NCI-H2196 (cell line): ENCODE results near the gene STRIT1.
"Not testable (repeated sequence)": the region's sequence is repeated elsewhere in the genome, so short reads cannot be mapped to it uniquely, and the experiment has no call there.

Source experiments
- DNase-seq: peaks from one replicate; lab custom pipeline; 2025; ENCODE audit not compliant: unreplicated experiment; lab: John Stamatoyannopoulos, UW

Gene STRIT1

DNA sequence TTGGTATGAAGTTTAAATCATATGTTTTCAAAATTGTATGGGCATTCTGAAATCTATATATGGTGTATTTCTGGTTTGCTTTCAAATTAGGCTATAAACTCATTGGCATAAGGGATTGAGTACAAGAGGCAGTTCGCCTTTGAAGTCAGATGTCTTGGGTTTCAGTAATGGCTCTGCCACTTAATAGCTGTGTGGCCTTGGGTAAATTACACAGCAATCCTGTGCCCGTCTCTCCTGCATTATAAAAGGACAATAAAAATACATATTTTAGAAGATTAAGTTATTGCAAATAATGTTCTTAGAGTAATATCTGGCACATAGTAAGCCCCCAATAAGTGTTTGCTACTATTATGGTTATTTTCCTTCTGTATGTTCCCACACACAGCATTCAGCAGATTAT is 20.4 kb upstream of the STRIT1 start:
- no peak for DNase-seq

DNA sequence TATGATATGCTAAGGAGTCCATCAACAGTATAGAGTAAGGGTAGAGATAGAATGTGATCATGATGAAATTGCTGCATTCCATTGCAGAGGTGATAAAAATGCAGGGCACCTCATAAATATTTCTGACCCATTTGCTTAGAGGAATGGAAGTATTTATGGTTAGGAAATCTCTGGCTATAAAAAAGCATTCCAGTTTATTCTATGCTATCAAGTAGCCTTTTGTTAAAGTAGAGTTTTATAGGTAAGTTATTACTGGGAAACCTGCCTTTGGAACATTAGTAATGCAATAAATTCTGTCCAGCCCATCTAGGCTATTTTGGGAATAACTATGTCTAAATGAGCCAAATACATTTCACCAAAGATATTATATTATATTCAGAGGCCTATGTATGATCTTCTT is 19.8 kb upstream of the STRIT1 start:
- no peak for DNase-seq

DNA sequence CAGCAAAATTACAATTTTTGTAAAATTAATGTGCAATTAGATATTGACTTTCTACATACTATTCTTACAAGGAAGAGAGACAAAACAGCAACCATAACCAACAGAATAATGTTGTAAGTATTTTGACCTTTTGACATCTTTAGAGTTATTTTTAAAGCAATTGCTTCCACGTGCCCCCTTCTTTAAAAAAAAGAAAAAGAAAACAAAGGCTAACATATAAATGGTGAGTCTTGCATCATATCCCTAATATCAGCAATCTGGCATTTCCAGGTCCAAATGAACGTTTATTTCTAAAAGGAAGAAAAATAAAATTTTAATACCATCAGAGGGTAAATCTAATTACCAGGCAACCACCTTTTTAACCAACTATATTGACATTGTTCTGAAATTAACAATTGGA is 19.3 kb upstream of the STRIT1 start:
- DNase-seq, result no peak

DNA sequence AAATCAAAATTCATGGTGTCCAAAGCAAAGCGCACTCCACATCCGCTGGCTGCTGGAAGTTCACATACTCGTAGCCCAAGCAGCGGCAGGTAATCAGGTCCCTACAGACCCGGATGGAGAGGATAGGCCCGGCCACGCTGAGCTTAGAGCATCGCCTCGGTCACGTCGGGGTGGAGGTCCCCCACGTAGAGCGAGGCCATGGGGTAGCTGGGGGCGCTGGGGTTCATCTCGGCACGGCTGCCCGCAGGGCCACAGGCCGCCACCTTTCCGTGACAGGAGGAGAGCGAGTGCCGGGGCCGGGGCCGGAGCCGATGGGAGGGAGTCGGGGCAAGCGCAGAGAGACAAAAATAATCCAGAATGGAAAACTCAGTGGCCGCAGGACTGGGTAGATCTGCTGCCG is 16.1 kb upstream of the STRIT1 start:
- DNase-seq, result no peak

DNA sequence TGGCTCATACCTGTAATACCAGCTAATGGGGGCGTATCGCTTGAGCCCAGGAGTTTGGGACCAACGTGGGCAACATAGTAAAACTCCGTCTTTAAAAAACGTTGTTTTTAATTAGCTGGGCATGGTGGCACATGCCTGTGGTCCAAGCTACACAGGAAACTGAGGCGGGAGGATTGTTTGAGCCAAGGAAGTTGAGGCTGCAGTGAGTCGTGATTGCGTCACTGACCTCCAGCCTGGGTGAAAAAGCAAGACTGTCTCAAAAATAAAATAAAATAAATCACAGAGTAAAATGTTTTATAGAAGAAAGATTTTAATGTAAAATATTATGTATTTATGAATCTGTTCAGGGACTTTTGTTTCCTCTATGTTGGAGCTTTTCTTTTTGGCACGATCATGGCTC is 15.3 kb upstream of the STRIT1 start:
- no peak for DNase-seq

DNA sequence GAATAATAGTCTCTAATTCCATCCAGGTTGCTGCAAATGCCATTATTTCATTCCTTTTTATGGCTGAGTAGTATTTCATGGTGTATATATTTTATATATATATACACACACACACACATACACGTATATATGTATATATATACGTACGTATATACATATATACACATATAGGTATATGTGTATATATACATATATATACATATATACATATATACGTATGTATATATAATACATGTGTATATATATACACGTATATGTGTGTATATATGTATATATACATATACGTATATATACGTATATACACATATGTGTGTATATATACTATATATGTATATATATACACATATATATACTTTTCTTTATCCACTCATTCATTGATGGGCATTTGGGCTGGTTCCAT is 13.7 kb upstream of the STRIT1 start:
- no peak for DNase-seq

DNA sequence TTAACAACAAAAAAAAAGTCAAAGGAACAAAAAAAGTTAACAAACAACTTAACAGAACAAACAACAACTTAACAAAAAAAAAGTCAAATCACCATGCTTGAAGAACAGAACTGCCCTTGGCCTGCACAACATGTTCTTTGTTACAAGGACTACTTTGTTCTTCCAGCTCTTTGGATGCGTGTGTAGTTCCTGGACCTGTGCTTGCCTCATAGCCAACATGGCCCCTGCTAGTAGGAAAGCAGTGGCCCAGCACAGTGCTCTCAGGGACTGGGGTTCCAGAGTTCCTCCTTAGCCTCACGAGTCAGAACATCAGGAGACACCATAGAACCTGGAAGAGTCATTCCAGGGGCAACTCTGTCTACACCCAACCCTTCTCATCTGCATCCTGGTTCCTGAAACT is 10.9 kb upstream of the STRIT1 start:
- no peak for DNase-seq

DNA sequence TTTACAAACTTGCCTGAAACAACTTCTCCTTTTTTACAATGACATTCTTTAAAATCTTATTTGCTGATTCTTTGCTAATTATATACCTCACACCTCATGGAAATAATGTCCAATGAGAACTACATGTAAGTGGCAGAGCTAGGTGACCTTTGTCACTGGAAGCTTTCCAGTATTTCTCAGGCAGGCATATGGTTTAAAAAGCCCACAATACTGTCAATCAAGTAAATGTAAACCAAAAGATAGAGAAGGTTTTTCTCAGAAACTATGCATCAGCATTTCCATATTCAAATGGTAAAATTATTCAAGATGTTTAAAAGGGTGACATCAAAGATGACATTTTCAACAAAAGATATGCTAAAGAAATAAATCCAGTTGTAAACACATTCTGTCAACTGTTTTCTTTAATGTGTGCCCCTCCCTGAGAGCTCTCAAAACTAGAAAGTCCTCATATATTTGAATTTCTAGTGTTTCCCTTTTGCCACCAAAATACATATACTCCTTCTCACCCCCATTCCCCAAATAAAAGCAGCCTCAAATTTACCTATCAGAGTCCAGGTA is 10.1 kb upstream of the STRIT1 start:
- DNase-seq, result no peak

DNA sequence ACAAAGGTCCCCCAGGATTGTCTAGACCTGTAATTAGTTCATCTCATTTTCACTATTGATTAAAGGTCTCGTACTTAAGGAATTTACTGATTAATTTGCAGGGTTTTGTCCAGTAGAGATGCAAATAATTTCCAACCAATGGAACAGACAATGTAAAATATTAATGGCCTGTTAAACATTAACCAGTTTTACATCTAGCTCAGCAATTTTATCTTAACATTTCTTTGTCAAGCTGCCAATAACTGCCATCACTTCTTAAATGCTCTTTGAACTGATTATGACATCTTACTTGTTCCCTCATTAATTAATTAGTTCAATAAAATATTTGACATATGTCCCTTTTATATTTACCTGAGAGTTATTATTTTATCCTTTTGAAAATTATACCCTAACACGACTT is 9.4 kb upstream of the STRIT1 start:
- no peak for DNase-seq

DNA sequence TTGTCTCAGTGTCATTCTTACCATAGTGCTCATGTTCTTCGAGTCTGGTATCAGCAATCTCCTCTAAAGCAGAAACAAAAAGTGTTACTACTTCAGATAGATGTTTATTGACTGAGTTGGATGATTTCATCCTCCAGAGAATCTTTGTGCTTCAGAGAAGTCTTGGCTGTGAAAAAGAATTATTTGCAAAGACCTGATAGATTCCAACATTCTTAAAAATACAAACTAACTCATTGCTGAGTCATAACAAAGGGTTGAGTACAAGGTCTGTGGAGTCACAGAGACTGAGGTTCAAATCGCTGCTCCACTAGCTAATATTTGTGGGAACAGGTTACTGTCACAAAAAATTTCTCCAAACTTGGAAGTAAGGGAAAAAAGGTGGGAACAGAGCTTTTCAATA is 9.0 kb upstream of the STRIT1 start:
- no peak for DNase-seq

DNA sequence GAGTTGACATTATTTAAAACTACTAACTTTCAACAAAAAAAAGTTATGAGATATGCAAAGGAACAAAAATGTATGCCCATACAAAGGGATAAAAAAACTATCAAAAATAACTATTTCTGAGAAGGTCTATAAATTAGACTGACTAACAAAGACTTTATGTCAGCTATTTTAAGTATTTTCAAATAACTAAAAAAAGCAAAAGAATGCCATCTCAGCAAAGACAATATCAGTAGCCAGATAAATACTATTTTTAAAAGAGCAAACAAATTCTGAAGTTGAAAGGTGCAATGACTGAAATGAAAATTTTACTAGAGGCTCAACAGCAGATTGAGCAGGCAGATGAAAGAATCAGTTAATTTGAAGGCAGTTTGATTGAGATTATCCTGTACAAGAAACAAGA is 3.6 kb upstream of the STRIT1 start:
- no peak for DNase-seq

DNA sequence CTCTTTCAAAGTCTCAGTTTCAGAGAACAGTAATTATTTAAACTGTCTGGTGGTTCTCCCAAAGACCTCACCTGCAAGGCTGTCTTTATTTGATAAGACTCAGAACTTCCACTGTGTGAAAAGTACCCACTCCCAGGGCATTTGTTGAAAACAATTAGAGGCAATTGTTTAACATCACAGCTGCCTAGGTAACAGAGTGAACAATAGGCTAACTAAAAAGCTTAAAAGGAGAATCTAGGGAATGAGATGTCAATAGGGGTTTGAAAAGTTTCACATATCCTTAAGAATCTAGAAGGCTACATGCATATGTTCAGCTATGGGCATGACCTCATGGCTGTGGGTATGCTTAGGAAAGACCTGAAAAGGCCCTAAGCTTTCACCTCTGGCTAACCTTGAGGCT is 2.9 kb upstream of the STRIT1 start:
- no peak for DNase-seq

DNA sequence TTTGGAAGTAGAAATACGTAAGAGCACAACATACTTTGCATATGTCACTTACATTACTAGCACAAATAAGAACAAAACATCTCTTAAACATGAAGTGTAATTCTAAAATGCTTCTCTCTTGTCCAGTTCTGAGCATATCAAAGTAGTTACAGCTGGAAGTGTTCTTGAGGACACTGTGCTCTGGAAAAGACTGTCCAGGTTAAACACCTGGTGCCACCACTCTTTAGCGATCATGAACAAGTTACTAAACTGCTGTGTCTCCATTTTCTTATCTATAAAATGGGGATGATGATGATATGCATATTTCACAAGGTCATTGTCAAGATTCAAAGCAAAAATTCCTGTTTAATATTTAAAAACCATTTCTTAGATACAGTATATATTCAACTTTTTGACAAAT is 790 bp downstream of the STRIT1 start:
- DNase-seq, result no peak

DNA sequence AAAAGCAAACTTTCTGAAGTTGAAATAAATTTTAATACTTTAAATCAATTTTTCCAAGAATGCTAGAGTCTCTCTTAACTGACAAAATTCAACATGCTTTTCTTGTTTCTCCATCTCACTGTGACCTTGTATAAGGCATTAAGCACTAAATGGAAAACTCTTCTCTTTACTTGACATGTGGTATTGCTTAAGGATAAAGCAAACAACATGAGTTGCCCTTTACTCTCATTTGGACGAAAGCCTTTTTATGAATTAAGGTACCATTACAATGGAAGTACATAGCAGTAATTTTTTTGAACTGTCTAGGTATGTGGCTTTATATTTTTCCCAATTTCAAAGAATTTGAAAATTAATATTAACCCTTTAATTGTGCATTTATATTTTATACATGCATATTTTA is 1.4 kb downstream of the STRIT1 start:
- no peak for DNase-seq

DNA sequence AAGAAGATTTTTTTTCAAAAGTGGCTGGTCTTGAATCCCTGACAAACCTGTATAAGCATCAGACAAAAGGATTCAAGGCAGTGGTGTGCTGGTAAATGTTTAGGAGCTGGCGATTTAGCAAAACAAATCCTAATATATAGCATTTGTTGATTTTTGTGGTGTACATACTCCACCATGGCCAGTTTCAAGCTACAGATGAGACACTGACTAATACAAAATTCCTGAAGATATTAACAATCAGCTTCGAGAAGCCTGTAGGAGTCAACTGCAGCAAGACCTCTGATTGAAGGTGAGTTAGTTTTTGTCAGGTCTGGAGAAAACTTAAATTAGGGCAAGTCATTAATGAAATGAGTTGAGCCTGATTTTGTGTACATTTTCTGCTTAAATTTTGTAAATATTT is 6.7 kb downstream of the STRIT1 start:
- no peak for DNase-seq

DNA sequence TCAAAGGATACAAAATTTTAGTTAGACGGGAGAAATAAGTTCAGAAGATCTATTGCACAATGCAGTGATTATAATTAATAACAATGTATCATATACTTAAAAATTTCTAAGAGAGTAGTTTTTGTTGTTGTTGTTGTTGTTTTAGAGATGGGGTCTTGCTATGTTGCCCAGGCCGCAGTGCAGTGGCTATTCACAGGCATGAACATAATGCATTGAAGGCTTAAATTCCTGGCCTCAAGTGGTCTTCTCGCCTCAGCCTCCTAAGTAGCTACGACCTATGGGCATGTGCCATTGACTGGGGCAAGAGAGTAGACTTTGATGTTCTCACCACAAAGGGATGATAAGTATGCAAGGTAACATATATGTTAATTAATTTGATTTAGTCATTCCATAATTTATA is 7.5 kb downstream of the STRIT1 start:
- DNase-seq, result no peak

DNA sequence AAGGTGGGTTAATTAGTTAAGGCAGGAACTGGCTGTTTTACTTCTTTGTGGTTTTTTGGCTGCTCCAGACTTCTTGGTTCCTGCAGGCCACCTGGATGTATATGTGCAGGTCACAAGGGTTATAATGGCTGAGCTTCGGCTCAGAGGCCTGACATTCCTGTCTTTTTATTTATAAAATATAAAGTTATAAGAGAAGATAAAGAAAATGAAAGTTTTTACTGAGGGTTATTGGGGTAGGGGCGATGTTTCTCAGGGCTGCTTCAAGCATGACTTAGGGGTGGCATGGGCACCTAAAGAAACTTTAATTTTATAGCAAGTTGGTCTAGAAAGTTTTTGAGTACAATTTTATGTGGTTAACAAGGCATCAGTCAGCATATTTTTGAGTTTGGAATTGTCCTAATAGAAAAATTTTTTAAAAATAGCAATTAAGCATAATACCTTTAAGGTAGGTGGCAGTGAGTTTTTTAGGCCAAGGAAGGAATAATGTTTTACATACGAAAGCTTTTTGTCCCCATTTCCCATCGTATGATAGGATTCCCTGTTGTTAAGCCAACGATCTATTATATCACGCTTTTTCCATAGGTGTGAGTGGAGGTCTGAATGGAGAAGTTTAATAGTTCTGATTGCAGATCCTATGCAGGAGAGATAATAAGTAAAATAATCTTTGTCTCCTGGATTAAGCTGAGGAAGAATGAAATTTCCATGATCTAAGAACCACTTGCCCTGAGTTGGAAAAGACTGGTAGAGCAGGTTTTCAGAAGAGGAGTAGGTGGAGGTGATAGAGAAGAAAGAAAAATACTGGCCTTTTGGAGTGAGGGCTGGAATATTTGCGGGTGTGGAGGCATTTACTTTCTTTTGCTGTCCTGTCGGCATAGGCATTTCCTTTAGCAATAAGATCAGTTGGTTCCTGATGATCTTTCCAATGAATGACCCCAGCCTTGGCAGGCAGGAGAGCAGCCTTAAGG is 10.1 kb downstream of the STRIT1 start:
- DNase-seq, result no peak

DNA sequence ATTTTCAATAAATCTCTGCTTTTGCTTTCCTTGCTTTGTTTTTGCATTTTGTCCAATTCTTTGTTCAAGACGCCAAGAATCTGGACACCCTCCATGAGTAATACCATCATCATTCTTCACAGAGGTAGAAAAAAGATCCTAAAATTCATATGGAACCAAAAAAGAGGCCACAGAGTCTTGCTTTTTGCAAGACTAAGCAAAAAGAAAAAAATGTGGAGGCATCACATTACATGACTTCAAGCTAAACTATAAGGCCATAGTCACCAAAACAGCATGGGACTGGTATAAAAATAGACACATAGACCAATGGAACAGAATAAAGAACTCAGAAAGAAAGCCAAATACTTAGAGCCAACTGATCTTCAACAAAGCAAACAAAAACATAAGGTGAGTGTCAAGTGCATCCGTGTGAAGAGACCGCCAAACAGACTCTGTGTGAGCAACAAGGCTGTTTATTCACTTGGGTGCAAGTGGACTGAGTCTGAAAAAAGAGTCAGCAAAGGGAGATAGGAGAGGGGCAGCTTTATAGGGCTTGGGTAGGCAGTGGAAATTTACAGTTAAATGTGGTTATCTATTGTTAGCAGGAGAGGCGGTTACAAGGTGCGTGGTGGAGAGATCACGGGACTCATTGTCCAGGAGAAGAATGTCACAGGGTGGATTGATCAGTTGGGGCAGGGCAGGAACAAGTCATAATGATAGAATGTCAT is 10.9 kb downstream of the STRIT1 start:
- no peak for DNase-seq

DNA sequence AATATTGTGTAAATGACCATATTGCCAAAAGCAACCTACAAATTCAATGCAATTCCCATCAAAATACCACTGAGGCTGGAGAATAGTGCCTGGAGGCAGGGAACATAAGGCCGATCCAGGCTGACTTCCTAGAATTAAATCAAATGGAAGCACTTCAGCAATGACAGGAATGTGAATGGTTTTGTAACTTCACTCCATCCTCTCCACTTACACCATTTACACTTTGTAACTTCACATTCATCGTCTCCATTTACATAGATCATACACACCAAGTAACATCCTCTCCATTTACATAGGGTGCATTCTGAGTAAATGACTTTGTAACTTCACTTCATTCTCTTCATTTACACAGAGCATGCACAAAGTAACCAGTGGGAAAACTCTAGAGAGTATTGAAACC is 11.6 kb downstream of the STRIT1 start:
- no peak for DNase-seq

DNA sequence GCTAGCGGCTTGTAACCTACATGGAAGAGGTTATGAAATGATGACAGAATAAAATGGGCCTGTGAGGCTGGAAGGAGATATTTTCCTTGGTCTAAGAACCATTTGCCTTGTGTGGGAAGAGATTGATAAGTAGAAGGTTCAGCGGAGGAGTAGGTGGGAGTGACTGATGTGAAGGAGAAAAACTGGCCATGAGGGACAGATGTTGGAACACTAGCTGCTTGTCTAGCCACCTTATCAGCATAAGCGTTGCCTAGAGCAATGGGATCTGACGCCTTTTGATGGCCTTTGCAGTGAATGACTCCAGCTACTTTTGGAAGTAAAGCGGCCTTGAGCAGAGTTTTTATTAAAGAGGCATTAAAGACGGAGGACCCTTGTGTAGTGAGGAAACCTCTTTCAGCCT is 17.4 kb downstream of the STRIT1 start:
- not testable (repeated sequence) for DNase-seq

DNA sequence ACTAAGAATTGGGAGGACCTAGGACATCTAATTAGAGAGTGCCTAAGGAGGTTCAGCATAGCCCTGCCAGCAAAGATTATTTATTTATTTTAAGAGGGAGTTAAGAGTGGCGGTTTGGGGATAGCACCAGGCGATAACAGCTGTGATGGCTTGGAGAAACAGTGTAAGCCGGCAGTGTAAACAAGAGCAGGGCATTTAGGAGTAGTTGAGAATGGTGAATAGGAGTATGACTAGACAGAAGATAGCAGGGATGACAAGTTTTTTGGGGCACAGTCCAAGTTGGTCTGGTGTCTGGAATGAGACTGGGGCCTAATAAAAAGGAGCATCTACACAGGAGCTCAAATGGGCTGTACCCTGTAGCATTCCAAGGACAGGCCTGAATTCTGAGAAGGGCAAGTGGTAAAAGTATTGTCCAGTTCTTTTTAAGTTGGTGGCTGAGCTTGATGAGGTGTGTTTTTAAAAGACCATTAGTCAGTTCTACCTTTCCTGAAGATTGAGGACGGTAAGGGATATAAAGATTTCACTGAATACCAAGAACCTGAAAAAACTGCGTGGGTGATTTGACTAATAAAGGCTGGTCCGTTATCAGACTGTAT is 18.2 kb downstream of the STRIT1 start:
- not testable (repeated sequence) for DNase-seq

DNA sequence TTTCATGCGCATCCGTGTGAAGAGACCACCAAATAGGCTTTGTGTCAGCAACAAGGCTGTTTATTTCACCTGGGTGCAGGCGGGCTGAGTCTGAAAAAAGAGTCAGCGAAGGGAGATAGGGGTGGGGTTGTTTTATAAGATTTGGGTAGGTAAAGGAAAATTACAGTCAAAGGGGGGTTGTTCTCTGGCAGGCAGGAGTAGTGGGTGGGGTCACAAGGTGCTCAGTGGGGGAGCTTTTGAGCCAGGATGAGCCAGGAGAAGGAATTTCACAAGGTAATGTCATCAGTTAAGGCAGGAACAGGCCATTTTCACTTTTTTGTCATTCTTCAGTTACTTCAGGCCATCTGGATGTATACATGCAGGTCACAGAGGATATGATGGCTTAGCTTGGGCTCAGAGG is 19.0 kb downstream of the STRIT1 start:
- not testable (repeated sequence) for DNase-seq
